GM19035 (cell line): ENCODE results near the gene NPTXR.

Experiments
- ATAC-seq: cut with Tn5 transposase; IDR thresholded peaks from one replicate; pipeline ENCODE4 v1.9.1; 2021; ENCODE audit not compliant: unreplicated experiment

The NPTXR gene

GRCh38 chr22:38799265-38800002 is 44.4 kb downstream of the NPTXR start:
- no peak for ATAC-seq

- no peak for ATAC-seq
Measured at GRCh38 chr22:38798496-38798895, 45.3 kb downstream of the NPTXR start.

- no peak for ATAC-seq
Measured at GRCh38 chr22:38796262-38796957, 47.4 kb downstream of the NPTXR start.

GRCh38 chr22:38795569-38795968 is 48.3 kb downstream of the NPTXR start:
- ATAC-seq: no peak

- peak; percentile 97 for ATAC-seq
Measured at GRCh38 chr22:38793721-38794466, 49.9 kb downstream of the NPTXR start, which contains the start of gene DNAL4. Gene DNAL4, minus strand, starts transcription at chr22:38794143. Its CDS starts 11,412 bp downstream, at chr22:38782731.

- no peak for ATAC-seq
Measured at GRCh38 chr22:38793317-38793716, 50.5 kb downstream of the NPTXR start.

GRCh38 chr22:38792833-38793232 is 51.0 kb downstream of the NPTXR start:
- ATAC-seq: no peak

- no peak for ATAC-seq
Measured at GRCh38 chr22:38789606-38790005, 54.2 kb downstream of the NPTXR start.

- ATAC-seq: no peak
Measured at GRCh38 chr22:38788846-38789245, 55.0 kb downstream of the NPTXR start.

GRCh38 chr22:38788021-38788816 is 55.6 kb downstream of the NPTXR start:
- ATAC-seq: no peak

GRCh38 chr22:38786631-38787030 is 57.2 kb downstream of the NPTXR start:
- ATAC-seq: no peak

- ATAC-seq: no peak
Measured at GRCh38 chr22:38784856-38785255, 59.0 kb downstream of the NPTXR start.

GRCh38 chr22:38784035-38784434 is 59.8 kb downstream of the NPTXR start:
- no peak for ATAC-seq

- no peak for ATAC-seq
Measured at GRCh38 chr22:38783095-38783615, 60.7 kb downstream of the NPTXR start.

- no peak for ATAC-seq
Measured at GRCh38 chr22:38782402-38783094, 61.3 kb downstream of the NPTXR start.

- ATAC-seq: no peak
Measured at GRCh38 chr22:38781033-38781432, 62.8 kb downstream of the NPTXR start.

- no peak for ATAC-seq
Measured at GRCh38 chr22:38777087-38777671, 66.6 kb downstream of the NPTXR start.

- ATAC-seq: no peak
Measured at GRCh38 chr22:38776086-38776485, 67.7 kb downstream of the NPTXR start.

- ATAC-seq: no peak
Measured at GRCh38 chr22:38775656-38776055, 68.2 kb downstream of the NPTXR start.
